PC-3 (cell line): ENCODE measurements around the gene KIF17.

ENCODE experiments used
- CTCF ChIP-seq: fragments of 300-600 bp; sonication (generic); conservative IDR thresholded peaks from 2 replicates; pipeline ENCODE4 v1.5.1; 2017; ENCODE audit warnings: antibody characterized with exemption, low read depth, mild to moderate bottlenecking, low read length
- EZH2 ChIP-seq: fragments of 300-600 bp; sonication (generic); IDR thresholded peaks from one replicate; pipeline ENCODE4 v1.6.1; 2017; ENCODE audit warnings: antibody characterized with exemption, mild to moderate bottlenecking, low read length; ENCODE audit not compliant: unreplicated experiment

DNA sequence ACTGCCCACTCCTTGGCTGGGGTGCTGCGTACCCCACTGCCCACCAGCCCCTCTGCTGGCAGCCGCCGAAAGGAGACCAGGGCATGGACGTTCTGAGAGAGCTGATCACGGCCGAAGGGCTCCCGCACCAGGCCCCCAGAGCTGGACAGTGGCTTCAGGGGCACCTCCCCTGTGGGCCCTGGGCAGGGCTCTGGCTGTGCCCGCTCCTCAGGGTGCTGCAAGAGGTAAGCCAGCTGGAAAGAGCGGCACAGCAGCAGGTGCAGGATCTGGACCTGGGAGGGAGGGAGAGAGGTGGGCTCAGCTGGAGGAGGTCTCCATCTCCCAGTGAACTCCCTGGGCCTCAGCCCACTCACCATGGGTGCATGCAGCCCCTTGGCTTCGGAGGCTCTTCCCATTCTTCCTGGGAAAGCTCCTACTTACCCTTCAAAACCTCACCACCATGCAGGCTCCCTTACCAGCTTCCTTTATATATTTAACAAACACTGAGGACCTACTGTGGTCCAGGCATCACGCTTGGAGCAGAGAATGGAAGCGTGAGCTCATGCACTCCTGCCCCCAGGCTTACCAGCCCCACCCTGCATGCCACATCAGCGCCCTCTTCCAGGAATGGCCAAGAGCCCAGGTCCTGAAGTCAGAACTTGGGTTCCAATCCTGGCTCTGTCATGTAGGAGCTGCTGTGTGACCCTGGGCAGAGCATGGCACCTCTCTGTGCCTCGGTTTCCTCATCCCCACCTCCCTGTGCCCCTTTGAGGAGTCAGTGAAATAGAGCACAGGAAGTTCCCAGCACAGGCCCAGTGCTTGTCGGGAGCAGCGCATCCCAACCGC, 6.8 kb upstream of the KIF17 start:
- TF ChIP-seq CTCF, result no peak
- no peak for TF ChIP-seq EZH2
